ENCODE results near the gene TNFRSF14. TPM values are rescaled to one million over a fixed set of nuclear protein-coding genes. Genes with fewer than 3 reads are reported as not detected.

TNFRSF14 gene
- total and polyA plus RNA-seq, 9 of the 15 experiments (the other 6 are each of a cell fraction or from before 2014, with no cell fraction given) = 0.11 to 2.3 (median 0.68) TPM; not detected in 2

DNA sequence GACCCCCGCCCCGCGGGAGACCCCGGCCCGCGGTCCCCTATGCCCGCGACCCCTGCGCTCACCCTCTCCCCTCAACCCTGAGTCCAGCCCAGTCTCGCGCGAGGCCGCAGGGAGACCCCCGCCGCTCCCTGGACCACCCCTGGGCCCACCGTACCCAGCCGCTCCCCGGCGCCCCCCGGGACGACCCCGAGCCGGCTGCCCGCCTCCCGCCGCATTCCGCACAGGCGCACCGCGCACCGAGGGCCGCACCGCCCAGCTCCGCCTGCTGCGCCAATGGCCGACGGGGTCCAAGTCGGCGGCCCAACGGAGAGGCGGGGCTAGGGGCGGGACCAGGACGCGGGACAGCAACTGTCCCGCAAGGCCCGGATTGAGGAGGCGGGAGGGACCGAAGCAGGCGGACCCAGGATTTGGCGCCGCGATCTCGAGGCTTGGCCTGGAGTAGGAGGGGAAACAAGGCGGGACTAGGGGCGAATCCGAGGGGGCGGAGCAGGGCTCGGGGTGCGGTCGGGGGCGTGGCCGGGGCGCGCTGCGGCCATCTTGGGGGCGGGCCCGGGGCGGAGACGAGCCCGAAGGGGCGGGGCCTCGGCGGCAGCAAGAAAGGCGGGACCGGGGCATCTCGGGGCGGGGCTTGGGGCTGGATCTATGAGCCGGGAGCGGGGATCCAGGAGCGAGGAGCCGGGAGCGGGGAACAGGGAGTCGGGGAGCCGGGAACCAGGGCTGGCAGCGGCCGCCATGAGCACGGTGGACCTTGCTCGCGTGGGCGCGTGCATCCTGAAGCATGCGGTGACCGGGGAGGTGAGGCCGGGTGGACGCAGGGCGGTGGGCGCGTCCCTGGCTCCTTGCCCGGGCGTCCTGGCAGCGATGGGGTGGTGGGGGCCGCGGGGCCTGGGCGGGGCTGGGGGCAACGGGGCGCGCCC lies 30.2 kb downstream of the TNFRSF14 start, which contains the start of gene PRXL2B (continued):
- TF ChIP-seq PKNOX1 (IDR thresholded peaks at IDR 0.05) (peak; percentile 42; the same call in 1 of the 2 replicates), FOXJ3 (CRISPR knock-in tag; IDR thresholded peaks at IDR 0.05) (no peak), ZNF551 (CRISPR knock-in tag; IDR thresholded peaks at IDR 0.05) (no peak), ZNF444 (CRISPR knock-in tag; IDR thresholded peaks at IDR 0.05) (no peak), NR2F6 (CRISPR knock-in tag; IDR thresholded peaks at IDR 0.05) (no peak), POLR3A (IDR thresholded peaks at IDR 0.05; ENCODE audit: borderline replicate concordance, extremely low read depth, insufficient read depth, insufficient read length) (no peak), RBFOX2 (IDR thresholded peaks at IDR 0.05; ENCODE audit: low read depth, low read length) (peak; percentile 89), PRMT5 (CRISPR knock-in tag; IDR thresholded peaks at IDR 0.05) (no peak), ZNF449 (CRISPR knock-in tag; IDR thresholded peaks at IDR 0.05) (no peak), ZSCAN32 (CRISPR knock-in tag; IDR thresholded peaks at IDR 0.05) (no peak), NBN (IDR thresholded peaks at IDR 0.05; ENCODE audit: low read depth) (no peak), ZBTB43 (CRISPR knock-in tag; IDR thresholded peaks at IDR 0.05) (no peak), ZNF583 (CRISPR knock-in tag; IDR thresholded peaks at IDR 0.05) (no peak), U2AF2 (optimal IDR thresholded peaks at IDR 0.05; ENCODE audit: low read depth, low read length) (no peak), HLTF (IDR thresholded peaks at IDR 0.05) (no peak), MEF2A (IDR thresholded peaks at IDR 0.05; ENCODE audit: control insufficient read depth, low read depth, low read length) (no peak)
- TF ChIP-seq, protein P1, sequence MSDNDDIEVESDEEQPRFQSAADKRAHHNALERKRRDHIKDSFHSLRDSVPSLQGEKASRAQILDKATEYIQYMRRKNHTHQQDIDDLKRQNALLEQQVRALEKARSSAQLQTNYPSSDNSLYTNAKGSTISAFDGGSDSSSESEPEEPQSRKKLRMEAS (CRISPR knock-in tag; IDR thresholded peaks at IDR 0.05) = peak; percentile 47
- TF ChIP-seq, protein P2, sequence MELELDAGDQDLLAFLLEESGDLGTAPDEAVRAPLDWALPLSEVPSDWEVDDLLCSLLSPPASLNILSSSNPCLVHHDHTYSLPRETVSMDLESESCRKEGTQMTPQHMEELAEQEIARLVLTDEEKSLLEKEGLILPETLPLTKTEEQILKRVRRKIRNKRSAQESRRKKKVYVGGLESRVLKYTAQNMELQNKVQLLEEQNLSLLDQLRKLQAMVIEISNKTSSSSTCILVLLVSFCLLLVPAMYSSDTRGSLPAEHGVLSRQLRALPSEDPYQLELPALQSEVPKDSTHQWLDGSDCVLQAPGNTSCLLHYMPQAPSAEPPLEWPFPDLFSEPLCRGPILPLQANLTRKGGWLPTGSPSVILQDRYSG (tag; conservative IDR thresholded peaks at IDR 0.05; ENCODE audit: low read depth) = no peak
